Fibroblast of peridontal ligament (primary cell): ENCODE measurements around the gene CKMT1A.
"Not testable (repeated sequence)": the region's sequence is repeated elsewhere in the genome, so short reads cannot be mapped to it uniquely, and the experiment has no call there.

ENCODE experiments used
- DNase-seq: peaks from one replicate; pipeline ENCODE4 v3.0.0-alpha.2; 2010; ENCODE audit errors: extremely low read depth

CKMT1A gene

DNA sequence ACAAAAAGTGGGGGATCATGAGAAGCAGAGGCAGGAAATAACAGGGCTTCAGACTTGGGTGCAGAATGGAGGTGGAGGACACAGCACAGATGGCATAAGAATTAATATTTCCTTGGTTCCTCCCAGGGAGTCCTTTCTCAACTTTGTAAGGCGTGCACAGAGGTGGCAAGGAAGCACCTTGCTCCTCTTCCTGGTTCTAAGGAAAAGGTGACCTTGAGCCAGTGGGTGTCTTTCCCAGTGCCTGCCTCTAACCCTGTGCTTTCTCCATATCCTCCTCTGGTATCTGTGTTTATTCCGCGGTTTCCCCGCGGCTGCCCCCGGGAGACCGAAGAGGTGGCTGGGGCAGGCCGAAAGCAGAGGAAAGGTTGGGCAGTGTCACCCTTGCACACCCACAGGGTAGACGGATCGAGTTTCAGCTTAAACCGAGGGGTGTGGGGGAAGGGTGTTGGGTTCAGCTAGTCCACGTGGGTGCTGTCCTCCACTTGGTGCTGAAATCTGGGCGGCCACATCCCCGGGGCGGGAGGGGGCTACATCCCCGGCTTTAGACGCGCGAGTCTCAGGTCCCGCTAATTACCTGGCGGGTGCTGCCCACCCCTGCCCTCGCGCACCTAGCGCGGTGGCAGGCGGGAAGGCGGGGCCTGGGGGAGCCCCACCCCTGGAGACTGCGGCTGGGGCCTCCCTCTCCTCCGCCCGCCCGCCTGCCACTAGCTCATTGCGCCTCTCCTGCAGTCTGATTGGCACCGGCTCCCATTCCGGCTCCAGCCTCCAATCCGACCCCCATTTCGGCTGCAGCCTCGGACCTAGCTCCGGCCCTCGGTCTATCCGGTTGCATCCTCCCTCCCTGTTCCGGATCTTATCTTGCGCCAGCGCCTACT is at the start of gene CKMT1A:
Gene CKMT1A, plus strand, starts transcription at position 712 of the 875 bp plus-strand sequence. CDS start 192 bp downstream, outside the sequence.
- not testable (repeated sequence) for DNase-seq

DNA sequence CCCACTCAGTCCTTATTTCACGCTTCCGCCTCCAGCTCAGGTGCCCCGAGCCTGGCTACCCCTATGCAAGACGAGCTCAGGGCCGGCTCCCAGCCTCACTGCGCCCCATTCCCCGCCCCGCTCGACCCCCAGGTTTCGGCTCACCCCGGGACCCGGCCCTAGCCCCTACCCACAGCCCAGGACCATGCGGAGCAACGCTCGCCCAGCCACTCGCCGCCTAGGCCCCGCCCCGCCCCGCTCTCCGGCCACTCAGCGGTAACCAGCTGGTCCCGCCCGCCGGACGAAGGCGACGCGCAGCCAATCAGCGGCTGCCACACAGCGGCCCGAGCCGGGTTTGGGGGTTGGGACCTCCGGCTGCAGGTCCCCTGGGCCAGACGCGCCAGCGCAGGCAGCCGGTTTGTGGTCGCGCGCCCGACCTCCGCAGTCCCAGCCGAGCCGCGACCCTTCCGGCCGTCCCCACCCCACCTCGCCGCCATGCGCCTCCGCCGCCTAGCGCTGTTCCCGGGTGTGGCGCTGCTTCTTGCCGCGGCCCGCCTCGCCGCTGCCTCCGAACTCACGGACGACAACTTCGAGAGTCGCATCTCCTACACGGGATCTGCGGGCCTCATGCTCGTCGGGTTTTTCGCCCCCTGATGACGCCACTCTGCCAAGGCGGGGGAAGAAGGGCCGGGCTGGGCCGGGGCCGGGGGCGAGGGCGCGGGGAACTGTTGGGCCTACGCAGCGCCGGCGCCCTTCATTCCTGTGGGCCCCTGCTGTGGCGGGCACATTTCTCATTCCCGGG is 44.8 kb upstream of the CKMT1A start, which contains the start of gene CATSPER2:
Gene CATSPER2, minus strand, starts transcription at position 196 of the 781 bp plus-strand sequence. CDS start 783 bp downstream, outside the sequence.
- no peak for DNase-seq

DNA sequence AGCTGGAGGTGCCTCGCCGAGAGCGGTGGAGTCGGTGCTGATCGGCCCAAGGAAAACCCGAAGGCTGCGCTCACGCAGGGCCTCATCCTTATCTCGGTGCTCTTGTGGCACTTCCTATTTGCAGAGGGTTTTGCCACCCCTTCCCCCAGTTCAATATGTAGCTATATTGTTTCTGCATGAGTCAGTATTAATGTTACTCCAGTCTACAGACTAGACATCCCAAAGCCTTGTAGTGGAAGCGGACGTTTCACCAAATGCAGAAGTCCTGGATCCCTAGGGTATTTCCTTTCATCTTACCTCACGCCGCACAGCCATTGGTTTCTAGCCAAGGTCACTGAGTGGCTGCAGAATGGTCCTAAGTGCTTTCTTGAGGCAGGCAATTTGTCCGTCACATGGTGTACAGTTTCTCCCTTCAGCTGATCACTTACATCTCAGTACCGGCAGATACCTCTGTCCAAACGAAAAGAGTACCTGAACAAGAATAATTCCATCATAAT is 44.2 kb upstream of the CKMT1A start:
- not testable (repeated sequence) for DNase-seq

DNA sequence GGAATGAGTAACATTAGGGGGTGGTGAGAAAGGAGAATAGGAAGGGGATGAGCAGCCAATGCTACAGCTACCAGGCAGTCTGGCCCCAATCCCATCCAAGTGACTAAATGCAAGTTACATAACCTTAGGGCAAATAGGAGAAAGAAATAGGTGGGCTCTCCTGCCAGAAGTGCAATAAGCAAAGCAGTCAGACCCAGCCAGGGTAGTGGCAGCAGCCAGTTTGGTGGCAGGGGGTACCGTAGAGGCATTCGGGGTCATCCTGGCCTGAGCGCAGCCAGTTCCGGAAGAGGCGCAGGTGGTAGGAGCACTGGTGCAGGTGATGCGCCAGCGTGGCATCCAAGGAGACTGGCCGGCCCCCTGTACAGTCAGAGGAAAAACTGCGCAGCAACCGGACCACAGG is 33.9 kb upstream of the CKMT1A start:
- not testable (repeated sequence) for DNase-seq

DNA sequence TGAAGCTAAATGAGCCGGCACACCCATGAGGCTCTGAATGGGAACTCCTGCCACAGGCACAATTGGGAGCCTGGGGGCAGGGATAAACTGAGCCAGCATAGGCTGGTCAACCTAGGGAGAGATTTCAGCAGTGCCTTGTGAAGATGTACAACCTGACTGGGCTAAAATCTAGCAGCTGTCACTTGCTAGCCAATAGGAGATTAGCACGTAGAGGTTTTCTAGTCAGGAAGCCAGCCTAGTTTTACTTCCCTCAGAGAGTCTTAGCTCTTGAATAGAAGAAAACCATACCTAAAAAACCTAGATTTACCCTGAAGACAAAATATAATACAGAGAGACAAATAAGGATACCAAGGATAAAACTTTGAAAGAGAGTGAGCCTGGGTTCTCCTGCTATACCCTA is 31.4 kb upstream of the CKMT1A start:
- DNase-seq, result not testable (repeated sequence)

DNA sequence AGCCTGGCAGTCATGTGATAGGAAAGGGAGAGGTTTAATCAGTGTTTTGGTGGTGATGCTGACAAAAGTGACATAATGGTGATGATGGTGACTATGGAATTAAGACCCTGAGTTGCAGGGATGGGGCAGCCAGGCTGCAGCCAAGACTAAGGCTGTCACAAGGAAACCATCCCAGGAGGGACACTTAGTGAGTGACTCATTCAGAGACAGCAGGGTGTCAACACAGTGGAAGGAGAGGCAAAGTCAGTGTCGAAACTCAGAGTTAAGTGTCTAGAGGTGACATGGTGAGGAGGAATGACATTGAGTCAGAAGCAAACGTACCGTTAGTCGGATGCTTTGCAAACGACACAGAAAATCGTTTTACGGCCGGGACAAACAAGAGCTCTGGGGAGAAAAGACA is 30.3 kb upstream of the CKMT1A start:
- not testable (repeated sequence) for DNase-seq

DNA sequence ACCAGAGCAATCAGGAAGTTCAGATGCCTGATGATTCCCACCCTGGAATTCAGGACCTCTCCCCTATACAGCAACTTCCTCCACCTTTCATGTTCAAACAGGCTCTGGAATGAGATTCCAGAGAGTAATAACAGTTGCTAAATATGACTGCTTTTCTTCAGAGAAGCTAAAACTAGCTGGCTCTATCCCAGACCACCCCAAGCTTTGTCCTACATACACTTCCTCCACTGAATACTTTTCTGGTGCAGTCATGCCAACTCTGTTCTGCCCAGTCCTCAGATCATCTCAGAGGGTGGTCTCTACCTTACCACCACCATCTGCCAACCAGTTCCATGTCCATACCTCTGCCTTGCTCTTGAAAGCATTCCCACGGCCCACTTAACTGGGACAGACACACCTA is 27.5 kb upstream of the CKMT1A start:
- DNase-seq, result not testable (repeated sequence)

DNA sequence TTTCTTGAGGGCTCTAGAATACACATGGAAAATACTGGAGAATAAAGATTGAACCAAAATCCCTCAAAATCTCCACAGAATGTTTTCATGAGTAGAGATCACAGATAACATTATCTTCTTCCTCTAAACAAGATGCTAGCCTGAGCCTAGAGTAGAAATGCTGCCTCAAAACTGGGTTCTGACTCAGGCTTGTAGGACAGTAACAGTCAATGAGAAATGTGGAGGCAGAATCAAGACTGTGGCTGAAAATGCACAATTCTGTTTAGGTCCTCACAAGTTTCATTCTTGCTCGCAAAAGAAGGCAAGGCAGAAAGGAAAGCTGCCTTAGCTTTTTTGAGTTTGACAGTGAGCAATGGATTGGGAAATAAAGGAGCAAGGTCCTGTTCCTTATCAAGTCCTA is 19.5 kb upstream of the CKMT1A start:
- DNase-seq, result not testable (repeated sequence)

DNA sequence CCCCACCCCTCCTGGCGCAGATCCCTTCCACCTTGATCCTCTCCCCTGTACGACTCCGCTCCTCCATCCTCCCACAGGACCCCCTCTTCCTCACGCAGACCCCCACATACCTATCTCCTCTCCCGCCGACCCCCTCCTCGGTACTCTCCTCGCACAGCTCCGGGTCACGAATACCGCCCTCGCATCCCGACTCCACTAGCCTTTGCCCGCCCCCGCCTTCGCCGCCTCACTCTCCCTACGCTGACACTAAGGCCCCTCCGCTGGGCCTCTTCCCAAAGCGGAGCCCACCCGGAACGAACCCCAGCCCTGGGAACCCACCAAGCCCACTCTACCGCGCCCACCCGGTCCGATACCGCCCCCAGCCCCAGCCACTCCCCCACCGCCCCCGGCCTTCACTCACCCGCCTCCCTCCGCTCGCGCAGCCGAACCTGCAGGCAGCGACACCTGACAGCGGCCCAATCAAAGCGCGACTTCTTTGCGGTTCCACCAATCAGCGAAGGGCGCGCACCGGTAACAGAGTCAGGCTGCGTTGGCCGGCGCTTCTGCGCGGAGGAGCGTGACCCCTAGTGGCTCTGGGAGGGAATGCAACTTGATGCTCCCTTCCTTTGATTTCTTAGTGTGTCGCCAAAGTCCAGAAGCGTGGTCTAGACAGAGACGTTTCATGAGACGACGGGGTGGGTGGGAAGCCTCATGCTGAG is 3.9 kb upstream of the CKMT1A start:
- DNase-seq, result not testable (repeated sequence)

DNA sequence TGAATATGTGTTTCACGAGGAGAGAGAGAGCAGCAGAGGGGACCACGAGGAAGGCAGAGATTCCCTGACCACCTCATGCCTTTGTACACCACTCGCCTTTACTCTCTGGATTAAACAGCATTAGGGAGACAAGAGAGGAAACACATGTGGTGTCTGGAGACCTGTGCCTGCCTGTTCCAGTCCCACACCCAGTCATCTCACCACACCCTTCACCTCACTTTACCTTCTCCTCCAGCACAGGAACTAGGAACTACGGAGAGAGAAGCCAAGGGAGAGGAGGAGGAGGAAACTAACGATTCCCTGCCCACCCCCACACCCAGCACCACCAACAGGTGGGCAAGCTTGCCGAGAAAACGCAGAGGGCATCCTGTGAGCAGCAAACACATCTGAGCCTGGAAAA is 980 bp upstream of the CKMT1A start:
- DNase-seq, result not testable (repeated sequence)

DNA sequence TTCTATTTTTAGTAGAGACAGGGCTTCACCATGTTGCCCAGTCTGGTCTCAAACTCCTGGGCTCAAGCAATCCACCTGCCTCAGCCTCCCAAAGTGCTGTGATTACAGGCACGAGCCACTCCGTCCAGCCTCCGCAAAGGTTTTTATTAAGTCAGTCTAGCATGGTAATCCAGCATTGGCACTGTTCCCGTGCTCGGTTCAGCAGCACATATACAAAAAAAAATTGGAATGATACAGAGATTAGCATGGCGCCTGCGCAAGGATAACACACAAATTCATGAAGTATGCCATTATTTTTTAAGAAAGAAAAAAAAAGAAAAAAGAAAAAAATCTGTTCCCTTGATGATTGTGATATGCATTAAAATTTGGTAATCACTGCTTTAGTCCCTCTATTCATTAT is 8.5 kb downstream of the CKMT1A start:
- no peak for DNase-seq

DNA sequence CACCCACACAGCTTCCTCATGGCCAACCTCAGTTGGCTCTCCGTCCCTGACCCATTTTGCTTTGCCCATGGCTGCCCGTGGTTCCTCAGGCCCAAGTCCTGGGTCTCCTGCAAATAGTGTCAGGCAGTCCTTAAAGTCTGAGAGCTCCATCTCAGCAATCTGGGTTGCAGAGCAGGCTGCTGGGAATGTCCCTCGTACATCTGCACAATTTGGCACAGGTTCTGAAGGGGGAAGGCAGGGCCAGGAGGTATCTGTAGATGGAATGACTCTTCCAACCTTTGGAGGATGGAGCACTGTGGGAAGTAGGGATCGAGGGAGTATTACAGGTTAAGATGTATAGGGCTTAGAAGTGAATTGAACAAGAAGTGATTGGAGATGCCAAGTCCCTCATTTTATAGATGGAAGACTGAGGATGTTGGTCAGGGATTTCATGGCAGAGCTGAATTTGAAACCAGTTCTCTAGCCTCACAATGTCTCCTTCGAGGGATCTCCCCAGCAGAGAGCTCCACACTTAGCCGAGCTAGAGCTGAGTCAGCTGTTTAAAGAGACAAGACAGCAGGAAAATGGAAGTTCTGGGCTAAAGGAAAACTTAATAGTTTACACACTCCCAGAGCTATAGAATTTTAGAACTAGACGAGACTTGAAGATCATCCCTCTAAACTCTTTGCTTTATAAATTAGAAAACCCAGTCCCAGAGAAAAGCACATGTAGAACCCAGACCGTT is 9.2 kb downstream of the CKMT1A start:
- no peak for DNase-seq

DNA sequence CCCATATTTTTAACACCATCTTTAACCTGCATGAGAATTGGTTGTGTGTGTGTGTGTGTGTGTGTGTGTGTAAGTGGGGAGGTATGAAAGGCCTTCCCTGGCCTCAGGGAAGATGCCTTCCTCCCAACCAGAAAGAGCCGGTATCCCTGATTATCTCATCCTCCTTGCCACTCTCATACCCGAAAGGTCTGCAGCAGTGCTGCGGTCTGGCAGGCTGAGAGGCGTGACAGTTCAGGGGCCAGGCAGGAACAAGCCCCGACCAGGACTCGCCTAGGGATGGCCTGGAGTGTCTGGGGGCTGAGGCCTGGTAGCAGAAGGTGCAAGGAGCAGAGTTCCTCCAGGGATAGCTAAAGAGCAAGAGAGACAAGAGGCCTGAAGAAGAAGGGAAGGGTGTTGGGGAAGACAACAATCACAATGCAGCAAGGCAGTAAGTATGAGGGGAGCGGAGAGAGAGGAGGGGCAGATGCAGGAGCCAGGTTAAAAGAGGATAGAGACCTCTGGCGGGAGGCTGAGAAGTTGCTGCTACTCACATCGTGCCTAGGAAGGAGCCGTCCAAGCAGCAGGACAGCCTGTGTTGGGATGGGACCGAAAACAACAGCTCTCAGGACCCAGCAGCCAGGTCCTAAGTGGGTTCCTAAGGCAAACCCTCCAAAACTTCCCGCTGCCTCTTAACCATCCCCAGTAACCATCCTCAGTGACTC is 16.9 kb downstream of the CKMT1A start:
- DNase-seq, result not testable (repeated sequence)

DNA sequence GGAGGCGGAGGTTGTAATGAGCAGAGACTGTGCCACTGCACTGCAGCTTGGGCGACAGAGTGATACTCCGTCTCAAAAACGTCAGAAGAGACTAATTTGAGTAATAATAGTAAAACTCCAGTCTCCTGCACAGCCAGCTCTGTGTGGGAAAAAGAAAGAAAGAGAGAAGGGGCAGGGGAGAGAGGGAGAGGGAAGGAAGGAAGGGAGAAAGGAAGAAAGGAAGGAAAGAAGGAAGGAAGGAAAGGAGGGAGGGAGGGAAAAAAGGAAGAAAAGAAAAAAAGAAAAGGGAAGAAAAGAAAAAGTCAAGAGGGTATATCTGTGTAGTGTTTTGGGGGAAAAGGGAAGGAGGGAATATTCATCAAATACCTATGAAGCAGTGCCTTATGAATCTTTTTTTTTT is 29.5 kb downstream of the CKMT1A start:
- DNase-seq, result no peak

DNA sequence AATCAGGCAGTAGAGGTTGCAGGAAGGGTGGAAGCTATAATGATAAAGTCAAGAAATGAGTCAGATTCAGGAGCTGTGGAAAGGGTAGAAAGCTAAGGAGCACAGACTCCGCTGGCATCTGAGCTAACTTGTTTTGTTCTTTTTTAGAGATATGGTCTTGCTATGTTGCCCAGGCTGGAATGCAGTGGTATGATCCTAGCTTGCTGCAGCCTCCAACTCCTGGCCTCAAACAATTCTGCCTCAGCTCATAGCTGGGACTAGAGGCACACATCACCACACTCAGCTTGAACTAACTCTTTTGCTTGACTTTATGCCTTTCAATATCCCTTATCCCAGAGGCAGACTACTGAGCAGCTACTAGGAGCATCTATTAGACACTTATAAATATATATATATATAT is 32.6 kb downstream of the CKMT1A start:
- DNase-seq, result not testable (repeated sequence)

DNA sequence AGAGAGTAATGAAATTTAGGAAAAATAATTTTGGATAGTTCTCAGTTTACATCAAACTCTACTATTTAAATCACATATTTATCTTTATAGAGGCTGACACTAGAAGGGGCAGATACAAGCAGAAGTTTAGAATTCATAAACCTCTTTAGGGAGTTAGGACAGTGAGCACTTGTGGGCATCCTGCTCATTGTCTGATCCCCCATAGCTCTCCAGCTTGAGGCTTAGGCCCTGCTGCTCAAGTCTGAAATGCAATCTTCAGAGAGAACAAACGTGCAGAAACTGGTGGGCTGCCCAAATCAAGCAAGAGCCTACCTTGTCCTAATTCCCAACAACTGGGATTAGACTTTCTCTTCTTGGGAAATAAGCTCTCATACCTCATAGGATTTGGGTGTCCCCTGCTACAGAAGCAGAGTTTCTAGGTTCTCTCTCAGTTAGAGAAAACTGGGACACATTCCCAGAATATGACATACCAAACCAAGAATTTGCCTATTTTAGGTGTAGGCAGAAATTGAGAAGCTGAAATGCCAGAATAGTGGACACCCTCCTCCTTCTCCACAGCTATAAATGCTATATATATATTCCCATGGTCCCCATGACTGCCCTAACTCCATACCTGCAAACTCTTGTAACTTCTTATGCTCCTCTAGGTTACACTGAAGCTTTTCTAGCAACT is 34.5 kb downstream of the CKMT1A start:
- peak; percentile 54 for DNase-seq

DNA sequence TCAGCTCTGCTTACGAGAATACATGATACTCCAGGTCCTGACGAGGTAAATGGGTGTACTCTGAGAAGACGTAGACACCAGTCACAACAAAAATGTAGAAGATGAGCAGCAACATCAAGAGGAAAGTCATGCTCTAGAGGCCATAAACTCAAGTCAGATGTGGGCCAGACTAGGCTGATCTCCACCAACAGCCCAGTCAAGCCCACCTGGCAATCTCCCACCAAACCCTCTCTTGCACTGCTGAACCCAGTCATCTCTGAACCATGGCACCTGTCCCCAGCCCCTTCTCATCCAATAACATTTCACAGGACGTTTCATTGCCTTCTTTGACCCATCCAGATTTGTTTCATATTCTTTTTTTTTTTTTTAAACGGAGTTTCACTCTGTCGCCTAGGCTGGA is 41.8 kb downstream of the CKMT1A start:
- no peak for DNase-seq

DNA sequence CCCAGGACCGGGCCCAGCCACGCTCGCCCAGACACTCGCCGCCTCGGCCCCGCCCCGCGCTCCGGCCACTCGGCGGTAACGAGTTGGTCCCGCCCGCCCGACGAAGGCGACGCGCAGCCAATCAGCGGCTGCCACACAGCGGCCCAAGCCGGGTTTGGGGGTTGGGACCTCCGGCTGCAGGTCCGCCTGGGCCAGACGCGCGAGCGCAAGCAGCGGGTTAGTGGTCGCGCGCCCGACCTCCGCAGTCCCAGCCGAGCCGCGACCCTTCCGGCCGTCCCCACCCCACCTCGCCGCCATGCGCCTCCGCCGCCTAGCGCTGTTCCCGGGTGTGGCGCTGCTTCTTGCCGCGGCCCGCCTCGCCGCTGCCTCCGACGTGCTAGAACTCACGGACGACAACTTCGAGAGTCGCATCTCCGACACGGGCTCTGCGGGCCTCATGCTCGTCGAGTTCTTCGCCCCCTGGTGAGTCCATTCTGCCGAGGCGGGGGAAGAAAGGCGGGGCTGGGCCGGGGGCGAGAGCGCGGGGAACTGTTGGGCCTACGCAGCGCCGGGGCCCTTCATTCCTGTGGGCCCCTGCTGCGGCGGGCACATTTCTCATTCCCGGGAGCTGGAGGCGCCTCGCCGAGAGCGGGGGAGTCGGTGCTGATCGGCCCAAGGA is 52.7 kb downstream of the CKMT1A start, which contains the start of gene PDIA3:
Gene PDIA3, plus strand, starts transcription at position 194 of the 658 bp plus-strand sequence. Its CDS starts 102 bp downstream, at position 296.
- peak; percentile 83 for DNase-seq

DNA sequence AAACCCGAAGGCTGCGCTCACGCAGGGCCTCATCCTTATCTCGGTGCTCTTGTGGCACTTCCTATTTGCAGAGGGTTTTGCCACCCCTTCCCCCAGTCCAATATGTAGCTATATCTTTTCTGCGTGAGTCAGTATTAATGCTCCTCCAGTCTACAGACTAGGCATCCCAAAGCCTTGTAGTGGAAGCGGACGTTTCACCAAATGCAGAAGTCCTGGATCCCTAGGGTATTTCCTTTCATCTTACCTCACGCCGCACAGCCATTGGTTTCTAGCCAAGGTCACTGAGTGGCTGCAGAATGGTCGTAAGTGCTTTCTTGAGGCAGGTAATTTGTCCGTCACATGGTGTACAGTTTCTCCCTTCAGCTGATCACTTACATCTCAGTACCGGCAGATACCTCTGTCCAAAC is 53.2 kb downstream of the CKMT1A start:
- DNase-seq, result peak; percentile 36
